Activated CD8-positive, alpha-beta T cell treated with anti-CD3 and anti-CD28 coated beads for 36 hours (primary cell): Measurements from ENCODE around the gene AQP9. TPM values are rescaled to one million over a fixed set of nuclear protein-coding genes. Genes with fewer than 3 reads are reported as not detected.

ENCODE experiments used
- ATAC-seq: fragments of 200-7000 bp; cut with Tn5 transposase; one replicate; pipeline ENCODE4 v1.10.0; 2021; ENCODE audit warnings: mild to moderate bottlenecking, moderate library complexity
- CTCF ChIA-PET: fragments of 350-600 bp; sonication (Branson Sonifier 250); formaldehyde crosslinking; loops from one replicate; lab custom pipeline; 2021; ENCODE audit warnings: antibody characterized with exemption; lab: Charles Lee
- POLR2A ChIA-PET: fragments of 350-600 bp; sonication (Branson Sonifier 250); formaldehyde crosslinking; loops from one replicate; lab custom pipeline; 2021; ENCODE audit warnings: antibody characterized with exemption; lab: Charles Lee
- DNase-seq: peaks from one replicate; pipeline ENCODE4 v3.0.0-alpha.2; 2020
- H3K27ac Mint-ChIP-seq: one replicate; pipeline ENCODE4 v1.8.0; 2021; ENCODE audit warnings: mild to moderate bottlenecking, mixed read lengths
- H3K27me3 Mint-ChIP-seq: one replicate; pipeline ENCODE4 v1.8.0; 2021; ENCODE audit warnings: mixed read lengths
- H3K36me3 Mint-ChIP-seq: one replicate; pipeline ENCODE4 v1.8.0; 2021; ENCODE audit warnings: low read depth, mixed read lengths
- H3K4me1 Mint-ChIP-seq: one replicate; pipeline ENCODE4 v1.8.0; 2021; ENCODE audit warnings: low read depth, mixed read lengths
- H3K4me3 Mint-ChIP-seq: one replicate; pipeline ENCODE4 v1.8.0; 2021; ENCODE audit warnings: mild to moderate bottlenecking, moderate library complexity, mixed read lengths
- H3K9me3 Mint-ChIP-seq: one replicate; pipeline ENCODE4 v1.8.0; 2021; ENCODE audit warnings: mixed read lengths
- intact Hi-C: fragments of 100-400 bp; cut with micrococcal nuclease; formaldehyde crosslinking; loops from one replicate; pipeline ENCODE4 v1.10.0; 2022
- total RNA-seq, 2 experiments: library from RNA; stranded (reverse); gene quantifications; one replicate each; pipeline ENCODE4 v1.2.3, GENCODE V29; 2021
- TF ChIP-seq, protein P1 (sequence below): fragments of 200-600 bp; IDR thresholded peaks from one replicate; pipeline ENCODE4 v1.8.0; 2022; ENCODE audit warnings: antibody characterized with exemption, mild to moderate bottlenecking

Gene AQP9
- total RNA-seq, 2 experiments from 2014 or later = not detected

DNA sequence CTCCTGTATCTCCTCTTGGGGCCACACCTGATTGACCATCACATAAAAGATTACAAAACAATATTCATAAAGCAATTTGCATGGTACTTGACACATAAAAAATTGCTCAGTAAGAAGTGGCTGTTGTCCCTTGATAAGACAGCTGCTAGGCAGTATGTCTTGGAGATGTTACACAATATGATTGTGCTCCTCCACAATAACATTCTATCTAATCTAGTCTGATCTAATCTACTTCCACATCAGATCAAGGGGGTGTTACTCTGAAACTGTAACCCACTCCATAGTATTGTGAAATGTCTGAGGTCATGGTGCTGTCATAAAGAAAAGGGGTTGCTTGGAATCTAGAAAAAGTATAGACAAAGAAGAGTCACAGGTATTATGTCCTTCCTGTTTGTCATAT is 23.4 kb upstream of the AQP9 start:
- H3K27me3 Mint-ChIP-seq = peaks cover 11% of the 10 kb centered on the region

GRCh38 chr15:58115692-58116091 is 22.5 kb upstream of the AQP9 start:
- intact Hi-C loops = no loop called here
- no peak overlapping the region for H3K4me3 Mint-ChIP-seq

More for the DNA sequence above, 23.4 kb upstream of the AQP9 start:
- no peak for ATAC-seq
- POLR2A ChIA-PET = no interaction called here
- H3K27ac Mint-ChIP-seq = no peak overlapping the region
- TF ChIP-seq, protein P1, sequence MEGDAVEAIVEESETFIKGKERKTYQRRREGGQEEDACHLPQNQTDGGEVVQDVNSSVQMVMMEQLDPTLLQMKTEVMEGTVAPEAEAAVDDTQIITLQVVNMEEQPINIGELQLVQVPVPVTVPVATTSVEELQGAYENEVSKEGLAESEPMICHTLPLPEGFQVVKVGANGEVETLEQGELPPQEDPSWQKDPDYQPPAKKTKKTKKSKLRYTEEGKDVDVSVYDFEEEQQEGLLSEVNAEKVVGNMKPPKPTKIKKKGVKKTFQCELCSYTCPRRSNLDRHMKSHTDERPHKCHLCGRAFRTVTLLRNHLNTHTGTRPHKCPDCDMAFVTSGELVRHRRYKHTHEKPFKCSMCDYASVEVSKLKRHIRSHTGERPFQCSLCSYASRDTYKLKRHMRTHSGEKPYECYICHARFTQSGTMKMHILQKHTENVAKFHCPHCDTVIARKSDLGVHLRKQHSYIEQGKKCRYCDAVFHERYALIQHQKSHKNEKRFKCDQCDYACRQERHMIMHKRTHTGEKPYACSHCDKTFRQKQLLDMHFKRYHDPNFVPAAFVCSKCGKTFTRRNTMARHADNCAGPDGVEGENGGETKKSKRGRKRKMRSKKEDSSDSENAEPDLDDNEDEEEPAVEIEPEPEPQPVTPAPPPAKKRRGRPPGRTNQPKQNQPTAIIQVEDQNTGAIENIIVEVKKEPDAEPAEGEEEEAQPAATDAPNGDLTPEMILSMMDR = no peak
- H3K36me3 Mint-ChIP-seq = no peaks in the 10 kb centered on the region
- intact Hi-C loops = no loop called here
- no peak overlapping the region for H3K4me3 Mint-ChIP-seq
- no peaks in the 10 kb centered on the region for H3K4me1 Mint-ChIP-seq
- H3K9me3 Mint-ChIP-seq = no peaks in the 10 kb centered on the region
- DNase-seq = no peak
- CTCF ChIA-PET = no interaction called here

GRCh38 chr15:58117619-58118018 is 20.6 kb upstream of the AQP9 start:
- H3K27me3 Mint-ChIP-seq = peaks cover 8% of the 10 kb centered on the region
- intact Hi-C loops = no loop called here
- CTCF ChIA-PET = no interaction called here
- POLR2A ChIA-PET = no interaction called here
- DNase-seq (no peak), ATAC-seq (no peak)
- H3K9me3 Mint-ChIP-seq = no peaks in the 10 kb centered on the region
- no peaks in the 10 kb centered on the region for H3K4me1 Mint-ChIP-seq
- TF ChIP-seq, protein P1 = no peak
- H3K27ac Mint-ChIP-seq = no peak overlapping the region
- no peaks in the 10 kb centered on the region for H3K36me3 Mint-ChIP-seq
- H3K4me3 Mint-ChIP-seq = no peak overlapping the region

More at GRCh38 chr15:58115692-58116091, 22.5 kb upstream of the AQP9 start:
- no peak overlapping the region for H3K27ac Mint-ChIP-seq
- H3K27me3 Mint-ChIP-seq = peaks cover 11% of the 10 kb centered on the region
- DNase-seq (no peak), ATAC-seq (no peak)
- POLR2A ChIA-PET = no interaction called here
- CTCF ChIA-PET = no interaction called here
- no peaks in the 10 kb centered on the region for H3K4me1 Mint-ChIP-seq
- H3K36me3 Mint-ChIP-seq = no peaks in the 10 kb centered on the region
- TF ChIP-seq, protein P1 = no peak
- no peaks in the 10 kb centered on the region for H3K9me3 Mint-ChIP-seq

DNA sequence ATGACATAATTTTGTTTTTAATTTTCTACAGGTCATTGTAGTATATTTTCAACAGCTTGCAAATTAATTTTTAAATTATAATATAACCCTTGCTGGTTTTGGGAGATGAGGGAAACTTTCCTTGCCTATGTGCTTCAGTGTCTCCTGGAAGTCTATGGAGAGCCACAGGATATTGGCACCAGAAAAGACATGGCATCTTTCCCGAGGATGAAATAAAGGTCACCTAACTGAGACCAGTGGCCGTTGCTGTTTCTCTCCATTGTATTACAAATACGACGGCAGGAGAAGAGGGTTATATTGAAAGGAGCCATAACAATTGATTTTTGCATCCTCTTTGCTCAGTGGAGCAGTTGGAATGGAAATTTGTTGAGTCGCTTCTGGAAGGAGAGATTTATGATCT is 19.9 kb upstream of the AQP9 start:
- H3K4me1 Mint-ChIP-seq = no peaks in the 10 kb centered on the region
- DNase-seq (no peak), ATAC-seq (no peak)
- CTCF ChIA-PET = no interaction called here
- TF ChIP-seq, protein P1 = no peak
- no peak overlapping the region for H3K4me3 Mint-ChIP-seq
- POLR2A ChIA-PET = no interaction called here
- no peaks in the 10 kb centered on the region for H3K9me3 Mint-ChIP-seq
- H3K27ac Mint-ChIP-seq = no peak overlapping the region
- H3K27me3 Mint-ChIP-seq = peaks cover 6% of the 10 kb centered on the region
- no peaks in the 10 kb centered on the region for H3K36me3 Mint-ChIP-seq
- intact Hi-C loops = no loop called here

- Mint-ChIP-seq H3K36me3 (no peaks in the 10 kb centered on the region), H3K9me3 (no peaks in the 10 kb centered on the region)
- ATAC-seq = no peak
Observed at GRCh38 chr15:58119016-58119415, 19.2 kb upstream of the AQP9 start.

More at GRCh38 chr15:58119016-58119415, 19.2 kb upstream of the AQP9 start:
- TF ChIP-seq, protein P1 = no peak
- ChIA-PET CTCF (no interaction called here), POLR2A (no interaction called here)
- no peak overlapping the region for H3K27ac Mint-ChIP-seq
- H3K27me3 Mint-ChIP-seq = peaks cover 7% of the 10 kb centered on the region
- no peaks in the 10 kb centered on the region for H3K4me1 Mint-ChIP-seq
- no peak overlapping the region for H3K4me3 Mint-ChIP-seq
- intact Hi-C loops = no loop called here
- DNase-seq = no peak
